Measurements from ENCODE around the gene XNDC1N. TPM values are rescaled to one million over a fixed set of nuclear protein-coding genes. Genes with fewer than 3 reads are reported as not detected.
"Not testable (repeated sequence)": the region's sequence is repeated elsewhere in the genome, so short reads cannot be mapped to it uniquely, and the experiment has no call there.

The XNDC1N gene
- total RNA-seq, 4 donors from 2014 or later: 19.8 to 25.2 (median 24.1) TPM

- Histone ChIP-seq H3K27ac (no peak overlapping the region), H3K4me3 (no peak overlapping the region), H3K27me3 (no peaks in the 10 kb centered on the region), H3K4me1 (no peaks in the 10 kb centered on the region), H3K36me3 (no peaks in the 10 kb centered on the region), H3K9me3 (no peaks in the 10 kb centered on the region)
- no peak for TF ChIP-seq POLR2A (IDR thresholded peaks at IDR 0.05)
- TF ChIP-seq, protein P1, sequence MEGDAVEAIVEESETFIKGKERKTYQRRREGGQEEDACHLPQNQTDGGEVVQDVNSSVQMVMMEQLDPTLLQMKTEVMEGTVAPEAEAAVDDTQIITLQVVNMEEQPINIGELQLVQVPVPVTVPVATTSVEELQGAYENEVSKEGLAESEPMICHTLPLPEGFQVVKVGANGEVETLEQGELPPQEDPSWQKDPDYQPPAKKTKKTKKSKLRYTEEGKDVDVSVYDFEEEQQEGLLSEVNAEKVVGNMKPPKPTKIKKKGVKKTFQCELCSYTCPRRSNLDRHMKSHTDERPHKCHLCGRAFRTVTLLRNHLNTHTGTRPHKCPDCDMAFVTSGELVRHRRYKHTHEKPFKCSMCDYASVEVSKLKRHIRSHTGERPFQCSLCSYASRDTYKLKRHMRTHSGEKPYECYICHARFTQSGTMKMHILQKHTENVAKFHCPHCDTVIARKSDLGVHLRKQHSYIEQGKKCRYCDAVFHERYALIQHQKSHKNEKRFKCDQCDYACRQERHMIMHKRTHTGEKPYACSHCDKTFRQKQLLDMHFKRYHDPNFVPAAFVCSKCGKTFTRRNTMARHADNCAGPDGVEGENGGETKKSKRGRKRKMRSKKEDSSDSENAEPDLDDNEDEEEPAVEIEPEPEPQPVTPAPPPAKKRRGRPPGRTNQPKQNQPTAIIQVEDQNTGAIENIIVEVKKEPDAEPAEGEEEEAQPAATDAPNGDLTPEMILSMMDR (IDR thresholded peaks at IDR 0.05): no peak
- DNase-seq: no peak
Observed at GRCh38 chr11:71895961-71896360, 32.4 kb downstream of the XNDC1N start.

- H3K36me3 ChIP-seq, DNase-seq, H3K4me3 ChIP-seq, H3K27ac ChIP-seq, H3K9me3 ChIP-seq, H3K4me1 ChIP-seq, H3K27me3 ChIP-seq: not testable (repeated sequence)
Observed at GRCh38 chr11:71889181-71889872, 39.1 kb downstream of the XNDC1N start.

GRCh38 chr11:71888335-71889010 lies 39.9 kb downstream of the XNDC1N start:
- not testable (repeated sequence) for H3K4me3 ChIP-seq, DNase-seq, H3K9me3 ChIP-seq, H3K36me3 ChIP-seq, H3K4me1 ChIP-seq, H3K27ac ChIP-seq, H3K27me3 ChIP-seq

GRCh38 chr11:71885806-71886205 lies 42.6 kb downstream of the XNDC1N start:
- not testable (repeated sequence) for H3K27me3 ChIP-seq, H3K9me3 ChIP-seq, H3K27ac ChIP-seq, H3K4me1 ChIP-seq, DNase-seq, H3K36me3 ChIP-seq, H3K4me3 ChIP-seq

Other genes with a start within 250 kb of the XNDC1N start
- gene DEFB108B, start 95.4 kb downstream of the XNDC1N start, total RNA-seq: not detected
- gene DEFB131B, start 50.1 kb downstream of the XNDC1N start, total RNA-seq: not detected
- 10 to 100 TPM; 43.7 to 83.9 (median 52.4) TPM for gene RNF121, start 452 bp upstream of the XNDC1N start, total RNA-seq
- 10 to 100 TPM; 16.1 to 45.4 (median 28.2) TPM for gene IL18BP, start 70.3 kb upstream of the XNDC1N start, total RNA-seq
- 100 to 1,000 TPM; 297 to 512 (median 388) TPM for gene NUMA1, start 151.9 kb upstream of the XNDC1N start, total RNA-seq
- gene LRRC51, start 152.3 kb upstream of the XNDC1N start, total RNA-seq: 1 to 10 TPM; 2.8 to 7.4 (median 6.0) TPM
- gene LAMTOR1, start 174.7 kb upstream of the XNDC1N start, total RNA-seq: 100 to 1,000 TPM in 1 of 4 donors, 10 to 100 TPM in 3; 86.6 to 132 (median 88.1) TPM
- gene TOMT, start 177.3 kb upstream of the XNDC1N start, total RNA-seq: not detected
- 10 to 100 TPM; 24.5 to 56.1 (median 43.0) TPM for gene ANAPC15, start 184.1 kb upstream of the XNDC1N start, total RNA-seq
- not detected for gene FOLR3, start 207.1 kb upstream of the XNDC1N start, total RNA-seq